ENCODE data around the gene MUC5AC.
"Not testable (repeated sequence)": the region's sequence is repeated elsewhere in the genome, so short reads cannot be mapped to it uniquely, and the experiment has no call there.

The MUC5AC gene

GRCh38 chr11:1205121-1205986 lies 47.6 kb downstream of the MUC5AC start:
- no peak for DNase-seq (ENCODE audit: low read depth in 3 of 3, low spot score in 1 of 3)

GRCh38 chr11:1205987-1206331 lies 48.2 kb downstream of the MUC5AC start:
- no peak for DNase-seq (ENCODE audit: low read depth in 3 of 3, low spot score in 1 of 3)

GRCh38 chr11:1206391-1207271 lies 48.9 kb downstream of the MUC5AC start:
- DNase-seq (ENCODE audit: low read depth in 3 of 3, low spot score in 1 of 3): no peak

GRCh38 chr11:1207401-1208143 lies 49.8 kb downstream of the MUC5AC start:
- DNase-seq (ENCODE audit: low read depth in 3 of 3, low spot score in 1 of 3): no peak

GRCh38 chr11:1208144-1208393 lies 50.3 kb downstream of the MUC5AC start:
- DNase-seq (ENCODE audit: low read depth in 3 of 3, low spot score in 1 of 3): no peak

- DNase-seq (ENCODE audit: low read depth in 3 of 3, low spot score in 1 of 3): no peak
These were observed 50.9 kb downstream of the MUC5AC start for GRCh38 chr11:1208394-1209261.

- DNase-seq (ENCODE audit: low read depth in 3 of 3, low spot score in 1 of 3): no peak
These were observed 51.8 kb downstream of the MUC5AC start for GRCh38 chr11:1209371-1210057.

GRCh38 chr11:1211838-1212237 lies 54.1 kb downstream of the MUC5AC start:
- no peak for DNase-seq (ENCODE audit: low read depth in 3 of 3, low spot score in 1 of 3)

- DNase-seq (ENCODE audit: low read depth in 3 of 3, low spot score in 1 of 3): not testable (repeated sequence)
These were observed 58.1 kb downstream of the MUC5AC start for GRCh38 chr11:1215826-1216225.

GRCh38 chr11:1217151-1217550 lies 59.4 kb downstream of the MUC5AC start:
- no peak for DNase-seq (ENCODE audit: low read depth in 3 of 3, low spot score in 1 of 3)

- no peak for DNase-seq (ENCODE audit: low read depth in 3 of 3, low spot score in 1 of 3)
These were observed 60.6 kb downstream of the MUC5AC start for GRCh38 chr11:1218256-1218787.

- no peak for DNase-seq (ENCODE audit: low read depth in 3 of 3, low spot score in 1 of 3)
These were observed 61.2 kb downstream of the MUC5AC start for GRCh38 chr11:1218788-1219445.

GRCh38 chr11:1219446-1219833 lies 61.7 kb downstream of the MUC5AC start:
- no peak for DNase-seq (ENCODE audit: low read depth in 3 of 3, low spot score in 1 of 3)

- DNase-seq (ENCODE audit: low read depth in 3 of 3, low spot score in 1 of 3): no peak
These were observed 62.4 kb downstream of the MUC5AC start for GRCh38 chr11:1219834-1220815.

- no peak for DNase-seq (ENCODE audit: low read depth in 3 of 3, low spot score in 1 of 3)
These were observed 63.4 kb downstream of the MUC5AC start for GRCh38 chr11:1220941-1221721.

- no peak for DNase-seq (ENCODE audit: low read depth in 3 of 3, low spot score in 1 of 3)
These were observed 64.1 kb downstream of the MUC5AC start for GRCh38 chr11:1221848-1222311.

Measured in stimulated activated CD4-positive, alpha-beta T cell treated with anti-CD3 and anti-CD28 coated beads, TNF-alpha, amount 100 ng/mL, for 1 hour (primary cell).